ENCODE measurements around the gene PER1.

PER1 gene

GRCh38 chr17:8091033-8091687 lies 61.0 kb downstream of the PER1 start:
- DNase-seq (ENCODE audit: low spot score), result peak; percentile 74

More at GRCh38 chr17:8091033-8091687, 61.0 kb downstream of the PER1 start:
- in situ Hi-C loops (cut with MboI; ENCODE audit: low pct_unique_long_range_greater_than_20kb, low sequenced_read_pairs, unreplicated experiment), result no loop called here
- TF ChIP-seq, protein P1, sequence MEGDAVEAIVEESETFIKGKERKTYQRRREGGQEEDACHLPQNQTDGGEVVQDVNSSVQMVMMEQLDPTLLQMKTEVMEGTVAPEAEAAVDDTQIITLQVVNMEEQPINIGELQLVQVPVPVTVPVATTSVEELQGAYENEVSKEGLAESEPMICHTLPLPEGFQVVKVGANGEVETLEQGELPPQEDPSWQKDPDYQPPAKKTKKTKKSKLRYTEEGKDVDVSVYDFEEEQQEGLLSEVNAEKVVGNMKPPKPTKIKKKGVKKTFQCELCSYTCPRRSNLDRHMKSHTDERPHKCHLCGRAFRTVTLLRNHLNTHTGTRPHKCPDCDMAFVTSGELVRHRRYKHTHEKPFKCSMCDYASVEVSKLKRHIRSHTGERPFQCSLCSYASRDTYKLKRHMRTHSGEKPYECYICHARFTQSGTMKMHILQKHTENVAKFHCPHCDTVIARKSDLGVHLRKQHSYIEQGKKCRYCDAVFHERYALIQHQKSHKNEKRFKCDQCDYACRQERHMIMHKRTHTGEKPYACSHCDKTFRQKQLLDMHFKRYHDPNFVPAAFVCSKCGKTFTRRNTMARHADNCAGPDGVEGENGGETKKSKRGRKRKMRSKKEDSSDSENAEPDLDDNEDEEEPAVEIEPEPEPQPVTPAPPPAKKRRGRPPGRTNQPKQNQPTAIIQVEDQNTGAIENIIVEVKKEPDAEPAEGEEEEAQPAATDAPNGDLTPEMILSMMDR (IDR thresholded peaks at IDR 0.05; ENCODE audit: extremely low read depth, insufficient read depth, missing control alignments), result no peak
